HPDE6-E6E7 (cell line): ENCODE results near the gene GYG2.
"Not testable (repeated sequence)": the region's sequence is repeated elsewhere in the genome, so short reads cannot be mapped to it uniquely, and the experiment has no call there.

Experiments used
- DNase-seq: peaks from one replicate; pipeline ENCODE4 v3.0.0; 2011; ENCODE audit warnings: missing footprints; ENCODE audit errors: extremely low spot score

Gene GYG2

GRCh38 chrX:2812161-2812907 lies 16.4 kb upstream of the GYG2 start:
- DNase-seq: not testable (repeated sequence)

- DNase-seq: no peak
Measured at GRCh38 chrX:2817036-2817435, 11.7 kb upstream of the GYG2 start.

GRCh38 chrX:2819345-2820135 lies 9.2 kb upstream of the GYG2 start:
- DNase-seq: peak; percentile 17

- DNase-seq: no peak
Measured at GRCh38 chrX:2820136-2820771, 8.5 kb upstream of the GYG2 start.

- DNase-seq: no peak
Measured at GRCh38 chrX:2823795-2824386, 4.8 kb upstream of the GYG2 start.

GRCh38 chrX:2824886-2825285 lies 3.8 kb upstream of the GYG2 start:
- DNase-seq: no peak

GRCh38 chrX:2828959-2829411 lies 255 bp downstream of the GYG2 start:
- DNase-seq: no peak

- no peak for DNase-seq
Measured at GRCh38 chrX:2829469-2830246, 928 bp downstream of the GYG2 start.

- no peak for DNase-seq
Measured at GRCh38 chrX:2831471-2832228, 2.9 kb downstream of the GYG2 start.

- no peak for DNase-seq
Measured at GRCh38 chrX:2837961-2838360, 9.2 kb downstream of the GYG2 start.

- no peak for DNase-seq
Measured at GRCh38 chrX:2840961-2841360, 12.2 kb downstream of the GYG2 start.

- DNase-seq: no peak
Measured at GRCh38 chrX:2841537-2841936, 12.8 kb downstream of the GYG2 start.

- no peak for DNase-seq
Measured at GRCh38 chrX:2846992-2847391, 18.3 kb downstream of the GYG2 start.

GRCh38 chrX:2848871-2849301 lies 20.2 kb downstream of the GYG2 start:
- no peak for DNase-seq

GRCh38 chrX:2854918-2855317 lies 26.2 kb downstream of the GYG2 start:
- no peak for DNase-seq

GRCh38 chrX:2855761-2856160 lies 27.0 kb downstream of the GYG2 start:
- no peak for DNase-seq

GRCh38 chrX:2857566-2857965 lies 28.8 kb downstream of the GYG2 start:
- no peak for DNase-seq

- DNase-seq: no peak
Measured at GRCh38 chrX:2859197-2859797, 30.6 kb downstream of the GYG2 start.

- DNase-seq: no peak
Measured at GRCh38 chrX:2862404-2862803, 33.7 kb downstream of the GYG2 start.

- DNase-seq: no peak
Measured at GRCh38 chrX:2863646-2864045, 34.9 kb downstream of the GYG2 start.
